Measurements from ENCODE around the gene TNFRSF13B.

DNA sequence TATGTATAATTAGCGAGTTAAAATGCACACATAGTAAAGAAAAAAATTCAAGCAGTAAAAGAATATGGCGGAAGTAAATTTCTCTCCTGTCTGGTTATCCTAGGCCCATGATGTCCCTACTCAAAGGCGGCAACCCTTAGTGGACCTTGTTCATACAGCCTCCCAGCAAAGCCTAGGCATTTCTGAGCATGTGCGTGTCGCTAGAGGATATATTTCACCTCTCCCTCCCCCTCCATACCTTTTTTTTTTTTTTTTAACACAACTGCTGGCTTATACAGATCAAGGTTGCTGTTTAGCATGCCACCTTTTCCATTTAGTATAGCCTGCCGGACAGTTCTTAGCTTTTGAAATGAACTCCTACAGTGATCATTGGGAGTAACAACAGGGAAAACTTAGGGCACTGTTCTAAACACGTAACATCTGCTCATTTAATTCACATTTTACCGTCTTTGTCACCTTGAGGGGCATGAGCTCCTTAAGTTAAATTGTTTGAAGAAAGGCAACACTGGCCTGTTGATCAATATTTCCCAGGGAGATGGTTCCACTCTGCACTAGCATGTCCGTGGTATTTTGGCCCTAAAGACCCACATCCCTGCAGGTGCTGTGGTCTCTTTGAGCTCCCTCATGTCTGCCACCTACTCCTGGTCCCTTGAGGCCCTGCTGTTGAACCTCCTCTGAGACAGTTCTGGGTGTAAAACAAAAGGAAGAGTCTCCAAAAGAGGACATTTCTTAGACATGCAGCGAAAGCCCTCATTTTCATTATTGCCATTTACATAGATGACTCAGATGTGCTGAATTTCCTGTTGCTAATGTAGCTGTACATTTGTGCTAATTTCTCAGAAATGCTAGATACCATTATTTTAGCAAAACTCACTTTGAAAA, 4.1 kb upstream of the TNFRSF13B start:
- TF ChIP-seq, protein P1, sequence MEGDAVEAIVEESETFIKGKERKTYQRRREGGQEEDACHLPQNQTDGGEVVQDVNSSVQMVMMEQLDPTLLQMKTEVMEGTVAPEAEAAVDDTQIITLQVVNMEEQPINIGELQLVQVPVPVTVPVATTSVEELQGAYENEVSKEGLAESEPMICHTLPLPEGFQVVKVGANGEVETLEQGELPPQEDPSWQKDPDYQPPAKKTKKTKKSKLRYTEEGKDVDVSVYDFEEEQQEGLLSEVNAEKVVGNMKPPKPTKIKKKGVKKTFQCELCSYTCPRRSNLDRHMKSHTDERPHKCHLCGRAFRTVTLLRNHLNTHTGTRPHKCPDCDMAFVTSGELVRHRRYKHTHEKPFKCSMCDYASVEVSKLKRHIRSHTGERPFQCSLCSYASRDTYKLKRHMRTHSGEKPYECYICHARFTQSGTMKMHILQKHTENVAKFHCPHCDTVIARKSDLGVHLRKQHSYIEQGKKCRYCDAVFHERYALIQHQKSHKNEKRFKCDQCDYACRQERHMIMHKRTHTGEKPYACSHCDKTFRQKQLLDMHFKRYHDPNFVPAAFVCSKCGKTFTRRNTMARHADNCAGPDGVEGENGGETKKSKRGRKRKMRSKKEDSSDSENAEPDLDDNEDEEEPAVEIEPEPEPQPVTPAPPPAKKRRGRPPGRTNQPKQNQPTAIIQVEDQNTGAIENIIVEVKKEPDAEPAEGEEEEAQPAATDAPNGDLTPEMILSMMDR (optimal IDR thresholded peaks at IDR 0.05 in 1 of 3, IDR thresholded peaks at IDR 0.05 in 1 of 3, conservative IDR thresholded peaks at IDR 0.05 in 1 of 3; ENCODE audit: extremely low read depth in 1 of 3, insufficient read depth in 2 of 3, low read length in 3 of 3), result no peak
- no peak for TF ChIP-seq EZH2 (IDR thresholded peaks at IDR 0.05; ENCODE audit: low read length)
